Measurements from ENCODE around the gene GOSR1.
"Not testable (repeated sequence)": the region's sequence is repeated elsewhere in the genome, so short reads cannot be mapped to it uniquely, and the experiment has no call there.

GOSR1 gene

GRCh38 chr17:30557916-30558685, 80.9 kb downstream of the GOSR1 start:
- no peak for DNase-seq
- H3K27ac Mint-ChIP-seq: no peak overlapping the region
- no peak overlapping the region for H3K4me3 Mint-ChIP-seq
- no peaks in the 10 kb centered on the region for H3K36me3 Mint-ChIP-seq (ENCODE audit: low read depth)
- peaks cover 8% of the 10 kb centered on the region for H3K9me3 Mint-ChIP-seq
- H3K27me3 Mint-ChIP-seq (ENCODE audit: low read depth, poor library complexity): peaks cover 3% of the 10 kb centered on the region
- TF ChIP-seq CTCF (IDR thresholded peaks at IDR 0.05): no peak
- H3K4me1 Mint-ChIP-seq: peaks cover 5% of the 10 kb centered on the region

- no peak for DNase-seq
- Mint-ChIP-seq H3K9me3 (peaks cover 13% of the 10 kb centered on the region), H3K4me3 (no peak overlapping the region), H3K27me3 (ENCODE audit: low read depth, poor library complexity) (peaks cover 3% of the 10 kb centered on the region), H3K27ac (no peak overlapping the region), H3K36me3 (ENCODE audit: low read depth) (no peaks in the 10 kb centered on the region), H3K4me1 (peaks cover 12% of the 10 kb centered on the region)
- no peak for TF ChIP-seq CTCF (IDR thresholded peaks at IDR 0.05)
Measured at GRCh38 chr17:30558686-30559545, 81.7 kb downstream of the GOSR1 start.

- no peak overlapping the region for H3K4me3 Mint-ChIP-seq
- H3K27me3 Mint-ChIP-seq (ENCODE audit: low read depth, poor library complexity): peaks cover 3% of the 10 kb centered on the region
- no peak for TF ChIP-seq CTCF (IDR thresholded peaks at IDR 0.05)
- peaks cover 13% of the 10 kb centered on the region for H3K9me3 Mint-ChIP-seq
- H3K27ac Mint-ChIP-seq: no peak overlapping the region
- no peak for DNase-seq
- H3K36me3 Mint-ChIP-seq (ENCODE audit: low read depth): no peaks in the 10 kb centered on the region
- peaks cover 19% of the 10 kb centered on the region for H3K4me1 Mint-ChIP-seq
Measured at GRCh38 chr17:30559656-30560055, 82.4 kb downstream of the GOSR1 start.

GRCh38 chr17:30560117-30561026, 83.2 kb downstream of the GOSR1 start:
- not testable (repeated sequence) for H3K4me3 Mint-ChIP-seq; H3K27me3 Mint-ChIP-seq (ENCODE audit: low read depth, poor library complexity); DNase-seq; H3K36me3 Mint-ChIP-seq (ENCODE audit: low read depth); H3K27ac Mint-ChIP-seq
- Mint-ChIP-seq H3K4me1 (peaks cover 19% of the 10 kb centered on the region), H3K9me3 (peaks cover 13% of the 10 kb centered on the region)

GRCh38 chr17:30561766-30562165, 84.6 kb downstream of the GOSR1 start:
- not testable (repeated sequence) for H3K27ac Mint-ChIP-seq; H3K4me3 Mint-ChIP-seq; H3K36me3 Mint-ChIP-seq (ENCODE audit: low read depth); DNase-seq; H3K27me3 Mint-ChIP-seq (ENCODE audit: low read depth, poor library complexity)
- peaks cover 26% of the 10 kb centered on the region for H3K4me1 Mint-ChIP-seq
- peaks cover 13% of the 10 kb centered on the region for H3K9me3 Mint-ChIP-seq

GRCh38 chr17:30563131-30563904, 86.1 kb downstream of the GOSR1 start:
- H3K27me3 Mint-ChIP-seq (ENCODE audit: low read depth, poor library complexity); H3K4me3 Mint-ChIP-seq; H3K27ac Mint-ChIP-seq; H3K36me3 Mint-ChIP-seq (ENCODE audit: low read depth); DNase-seq: not testable (repeated sequence)
- Mint-ChIP-seq H3K9me3 (peaks cover 13% of the 10 kb centered on the region), H3K4me1 (peaks cover 38% of the 10 kb centered on the region)

GRCh38 chr17:30563905-30564390, 86.7 kb downstream of the GOSR1 start:
- DNase-seq; H3K27me3 Mint-ChIP-seq (ENCODE audit: low read depth, poor library complexity); H3K4me3 Mint-ChIP-seq; H3K36me3 Mint-ChIP-seq (ENCODE audit: low read depth): not testable (repeated sequence)
- Mint-ChIP-seq H3K9me3 (peaks cover 13% of the 10 kb centered on the region), H3K4me1 (peaks cover 45% of the 10 kb centered on the region), H3K27ac (peak overlapping the region; percentile 39)

- peak overlapping the region; percentile 39 for H3K27ac Mint-ChIP-seq
- H3K4me3 Mint-ChIP-seq; H3K27me3 Mint-ChIP-seq (ENCODE audit: low read depth, poor library complexity); DNase-seq; H3K36me3 Mint-ChIP-seq (ENCODE audit: low read depth): not testable (repeated sequence)
- H3K4me1 Mint-ChIP-seq: peaks cover 51% of the 10 kb centered on the region
- H3K9me3 Mint-ChIP-seq: peaks cover 13% of the 10 kb centered on the region
Measured at GRCh38 chr17:30564422-30565072, 87.3 kb downstream of the GOSR1 start.
